GM12878 (cell line): ENCODE results near the gene ARHGEF17. TPM values are rescaled to one million over a fixed set of nuclear protein-coding genes. Genes with fewer than 3 reads are reported as not detected.

ENCODE experiments used
- ATAC-seq: fragments of 200-7000 bp; cut with Tn5 transposase; 3 replicates; pipeline ENCODE4 v1.9.1; 2020; ENCODE audit warnings: mild to moderate bottlenecking, moderate library complexity
- BruUV-seq: library from RNA; stranded (reverse); fragments of 400-500 nt; replicated peaks from 2 replicates; lab custom pipeline; 2021; lab: Mats Ljungman, UMichigan
- CTCF ChIA-PET: fragments of 300-600 bp; sonication (Branson Sonifier 250); formaldehyde crosslinking; extraction: SDS; loops from one replicate; lab custom pipeline; 2021; ENCODE audit warnings: inconsistent platforms; lab: Yijun Ruan, JAX
- POLR2A ChIA-PET: fragments of 350-600 bp; formaldehyde crosslinking; extraction: SDS; loops from one replicate; lab custom pipeline; 2021; ENCODE audit warnings: inconsistent platforms; lab: Charles Lee
- RAD21 ChIA-PET: fragments of 300-600 bp; sonication (Branson Sonifier 250); formaldehyde crosslinking; loops from one replicate; lab custom pipeline; 2023; ENCODE audit warnings: antibody characterized with exemption; ENCODE audit not compliant: unreplicated experiment; lab: Charles Lee
- SMC1A ChIA-PET: fragments of 300-600 bp; sonication (Branson Sonifier 250); formaldehyde crosslinking; loops from one replicate; lab custom pipeline; 2023; ENCODE audit not compliant: unreplicated experiment, uncharacterized antibody; lab: Charles Lee
- DNase-seq: peaks from one replicate; pipeline ENCODE4 v3.0.0-alpha.2; 2011; ENCODE audit warnings: low read depth, low spot score
- FAIRE-seq: peaks from 3 replicates; lab custom pipeline; 2011; peaks lifted over from hg19 to GRCh38; lab: Jason Lieb, UNC
- H2AFZ ChIP-seq: 2 replicates; pipeline ENCODE4 v1.6.0; 2011; ENCODE audit warnings: low read depth, low read length, control low read depth; ENCODE audit not compliant: control insufficient read depth
- H3K27ac ChIP-seq: 2 replicates; pipeline ENCODE4 v1.5.1; 2011; ENCODE audit warnings: control low read depth; ENCODE audit not compliant: control insufficient read depth, insufficient read depth
- H3K27me3 ChIP-seq, 2 experiments: replicated peaks in 1 of 2; 2 replicates each; pipeline versions ENCODE4 v1.6.0 to v1.6.1; 2011; ENCODE audit warnings: low read length in 1 of 2; ENCODE audit not compliant: control insufficient read depth in 2 of 2, insufficient read depth in 2 of 2
- H3K36me3 ChIP-seq, 2 experiments: 2 replicates each; pipeline ENCODE4 v1.5.1; 2011; ENCODE audit warnings: low read length in 1 of 2; ENCODE audit not compliant: control insufficient read depth in 2 of 2, insufficient read depth in 2 of 2
- H3K4me1 ChIP-seq: 2 replicates; pipeline ENCODE4 v1.6.1; 2011; ENCODE audit warnings: mild to moderate bottlenecking, low read length, moderate library complexity, mixed read lengths; ENCODE audit not compliant: control insufficient read depth, insufficient read depth
- H3K4me2 ChIP-seq: 2 replicates; pipeline ENCODE4 v1.6.0; 2011; ENCODE audit warnings: control low read depth; ENCODE audit not compliant: control insufficient read depth, insufficient read depth
- H3K4me3 ChIP-seq: fragments of 200-600 bp; sonication (generic); 2 replicates; pipeline ENCODE4 v1.5.1; 2016
- H3K79me2 ChIP-seq: 2 replicates; pipeline ENCODE4 v1.6.0; 2011; ENCODE audit warnings: low read length; ENCODE audit not compliant: control insufficient read depth, insufficient read depth
- H3K9ac ChIP-seq: 2 replicates; pipeline ENCODE4 v1.8.0; 2011; ENCODE audit warnings: low read length, control low read depth, mixed read lengths; ENCODE audit not compliant: control insufficient read depth, insufficient read depth
- H3K9me3 ChIP-seq: replicated peaks from 3 replicates; pipeline ENCODE4 v1.5.1; 2011; ENCODE audit warnings: mild to moderate bottlenecking, low read length; ENCODE audit not compliant: control insufficient read depth, insufficient read depth
- H4K20me1 ChIP-seq: 2 replicates; pipeline ENCODE4 v1.6.0; 2011; ENCODE audit not compliant: control insufficient read depth, insufficient read depth
- ATF7 ChIP-seq: fragments of 450-650 bp; IDR thresholded peaks from 2 replicates; pipeline ENCODE4 v1.6.1; 2016; ENCODE audit warnings: low read depth, mild to moderate bottlenecking
- CREB1 ChIP-seq: IDR thresholded peaks from 2 replicates; pipeline ENCODE4 v1.6.1; 2012; ENCODE audit warnings: low read depth, mild to moderate bottlenecking, inconsistent platforms
- FOXM1 ChIP-seq: IDR thresholded peaks from 2 replicates; pipeline ENCODE4 v1.6.1; 2012; ENCODE audit warnings: low read depth, mild to moderate bottlenecking, inconsistent platforms, low read length, moderate library complexity
- RBBP5 ChIP-seq: fragments of 200-600 bp; sonication (generic); conservative IDR thresholded peaks from 2 replicates; pipeline ENCODE4 v1.6.1; 2016
- YY1 ChIP-seq: IDR thresholded peaks from 2 replicates; pipeline ENCODE4 v1.6.1; 2011; ENCODE audit warnings: low read depth, mild to moderate bottlenecking, low read length
- WGBS: methylation state at CpG from one replicate; pipeline ENCODE4 v1.1.6; 2016; ENCODE audit warnings: low lambda C conversion rate; ENCODE audit not compliant: insufficient replicate concordance, insufficient coverage; ENCODE audit errors: missing lambda C conversion rate; 5-methylcytosine and 5-hydroxymethylcytosine counted together
- in situ Hi-C: fragments of 300-500 bp; cut with MboI; formaldehyde crosslinking; loops from 9 replicates; pipeline ENCODE4 v1.14.3; 2018; ENCODE audit warnings: mixed read lengths
- intact Hi-C: fragments of 100-400 bp; cut with micrococcal nuclease; formaldehyde crosslinking; loops from one replicate; pipeline ENCODE4 v1.14.2; 2022; ENCODE audit not compliant: unreplicated experiment
- polyA plus RNA-seq, 11 experiments: library from polyadenylated mRNA; depleted of rRNA in 4 of 11; unstranded in 6 of 11; stranded (reverse) in 5 of 11; fragments of >200 nt; fragmentation: Nextera tagmentation in 4 of 11; fragmentation: Illumina TruSeq in 1 of 11; extraction: Ambion mirVana in 4 of 11; extraction: Trizol in 1 of 11; gene quantifications; 1 replicate in 1 of 11; 2 replicates in 10 of 11; pipeline versions ENCODE4 v1.2.1 to v1.2.3, GENCODE V29; 2011 to 2016; ENCODE audit warnings: inconsistent platforms in 2 of 11, missing spikeins in 2 of 11, low read depth in 1 of 11
- total RNA-seq, 4 experiments: library from RNA; depleted of rRNA in 3 of 4; stranded (reverse); fragments of >200 nt in 3 of 4; fragmentation: Illumina TruSeq in 1 of 4; extraction: Trizol in 1 of 4; gene quantifications; 2 replicates each; pipeline versions ENCODE4 v1.2.1 to v1.2.3, GENCODE V29; 2013 to 2021

The ARHGEF17 gene
- total and polyA plus RNA-seq, 10 of the 15 experiments (the other 5 are each of a cell fraction or from before 2014, with no cell fraction given): 0.15 to 11.0 (median 1.7) TPM

DNA sequence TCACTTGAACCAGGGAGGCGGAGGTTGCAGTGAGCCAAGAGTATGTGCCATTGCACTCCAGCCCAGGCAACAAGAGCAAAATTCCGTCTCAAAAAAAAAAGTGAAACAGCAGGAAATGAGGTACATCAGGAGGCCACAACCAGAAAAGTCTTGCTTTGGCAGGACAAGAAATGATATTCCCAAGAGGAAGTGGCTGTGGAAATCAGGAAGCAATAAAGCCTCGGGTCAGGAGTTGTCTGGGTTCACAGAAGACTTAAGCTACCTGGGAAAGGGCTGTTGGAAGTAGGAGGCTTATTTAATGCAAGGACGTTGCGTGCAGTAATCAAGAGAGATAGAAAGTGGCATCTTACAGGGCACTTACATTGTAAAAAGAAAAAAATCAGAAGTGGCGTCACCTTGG is 58.9 kb downstream of the ARHGEF17 start:
- BruUV-seq: no TSS peak
- Histone ChIP-seq H3K4me1 (peaks cover 13% of the 10 kb centered on the region), H3K9me3 (no peaks in the 10 kb centered on the region), H3K79me2 (no peaks in the 10 kb centered on the region), H3K36me3 (peaks cover 0 to 4% of the 10 kb centered on the region in 2 experiments; a peak in 1 of 4 replicates), H3K27me3 (no peaks in the 10 kb centered on the region), H4K20me1 (no peaks in the 10 kb centered on the region), H3K9ac (no peak overlapping the region), H2AFZ (peak overlapping the region; percentile 57; the same call in 1 of the 2 replicates), H3K27ac (no peak overlapping the region), H3K4me2 (no peak overlapping the region), H3K4me3 (no peak overlapping the region)
- FAIRE-seq: no peak
- POLR2A ChIA-PET: interaction anchor here (0.5 kb wide), 1 partner anchor 277 kb away, joined by 3 read pairs; no protein-coding TSS in a partner anchor
- RAD21 ChIA-PET: interaction anchor here (2.0 kb wide), 1 partner anchor 27 kb away, joined by 5 read pairs; no protein-coding TSS in a partner anchor
- in situ Hi-C loops (no loop called here), intact Hi-C loops (no loop called here)
- DNase-seq: no peak
- SMC1A ChIA-PET: no interaction called here
- no peak for TF ChIP-seq FOXM1
- CTCF ChIA-PET: interaction anchor here (1.0 to 5.7 kb wide), 5 partner anchors 10 to 32 kb away, joined by 3 to 37 read pairs (median 4); no protein-coding TSS in a partner anchor
- 81% methylated on average over 6 of the region's 6 CpGs for WGBS
- ATAC-seq: no peak

DNA sequence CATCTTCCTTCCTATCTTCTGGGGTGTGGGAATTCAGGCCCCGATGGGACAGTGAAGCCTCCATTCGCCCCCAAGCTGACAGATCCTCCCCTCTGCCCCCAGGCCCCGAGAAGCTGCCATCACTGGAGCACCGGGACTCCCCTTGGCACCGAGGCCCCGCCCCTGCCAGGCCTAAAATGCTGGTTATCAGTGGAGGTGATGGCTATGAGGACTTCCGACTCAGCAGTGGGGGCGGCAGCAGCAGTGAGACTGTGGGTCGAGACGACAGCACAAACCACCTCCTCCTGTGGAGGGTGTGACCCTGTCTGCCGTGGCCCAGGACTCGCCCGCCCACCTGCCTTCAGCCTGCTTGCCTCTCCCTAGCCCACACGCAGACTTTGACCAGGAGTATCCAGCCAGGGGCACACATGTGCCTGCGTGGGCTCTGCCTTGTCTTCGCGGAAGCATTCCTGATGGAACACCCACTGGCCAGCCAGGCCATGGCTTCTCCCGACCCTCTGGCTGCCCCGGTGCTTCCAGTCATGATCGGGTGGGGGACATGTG is 59.5 kb downstream of the ARHGEF17 start:
- no peak for FAIRE-seq
- no peak overlapping the region for H3K27ac ChIP-seq

More for the DNA sequence above, 59.5 kb downstream of the ARHGEF17 start:
- ChIA-PET RAD21 (interaction anchor here (2.0 kb wide), 1 partner anchor 26 kb away, joined by 5 read pairs; no protein-coding TSS in a partner anchor), CTCF (interaction anchor here (1.0 to 5.7 kb wide), 5 partner anchors 10 to 32 kb away, joined by 3 to 37 read pairs (median 4); no protein-coding TSS in a partner anchor), POLR2A (interaction anchor here (0.5 kb wide), 1 partner anchor 277 kb away, joined by 3 read pairs; no protein-coding TSS in a partner anchor), SMC1A (no interaction called here)
- no peak overlapping the region for H3K9ac ChIP-seq
- H2AFZ ChIP-seq: peak overlapping the region; percentile 57
- TF ChIP-seq YY1 (0 out of 2 replicates have a peak, but pooled peaks have one; percentile 8), CREB1 (no peak), RBBP5 (no peak), ATF7 (no peak)
- H3K4me2 ChIP-seq: peak overlapping the region; percentile 28; the same call in 1 of the 2 replicates
- no TSS peak for BruUV-seq
- H4K20me1 ChIP-seq: no peaks in the 10 kb centered on the region
- in situ Hi-C loops (no loop called here), intact Hi-C loops (no loop called here)
- peaks cover 0 to 3% of the 10 kb centered on the region in 2 experiments; a peak in 1 of 4 replicates for H3K36me3 ChIP-seq
- no peaks in the 10 kb centered on the region for H3K9me3 ChIP-seq
- no peak overlapping the region for H3K4me3 ChIP-seq
- no peaks in the 10 kb centered on the region for H3K27me3 ChIP-seq
- H3K4me1 ChIP-seq: peaks cover 19% of the 10 kb centered on the region
- 48% methylated on average over 19 of the region's 20 CpGs for WGBS
- ATAC-seq (peak; percentile 49), DNase-seq (no peak)
- H3K79me2 ChIP-seq: no peaks in the 10 kb centered on the region
